Measurements from ENCODE around the gene DACH1. TPM values are rescaled to one million over a fixed set of nuclear protein-coding genes. Genes with fewer than 3 reads are reported as not detected.

The DACH1 gene
- total RNA-seq, 2 experiments from 2014 or later = not detected

DNA sequence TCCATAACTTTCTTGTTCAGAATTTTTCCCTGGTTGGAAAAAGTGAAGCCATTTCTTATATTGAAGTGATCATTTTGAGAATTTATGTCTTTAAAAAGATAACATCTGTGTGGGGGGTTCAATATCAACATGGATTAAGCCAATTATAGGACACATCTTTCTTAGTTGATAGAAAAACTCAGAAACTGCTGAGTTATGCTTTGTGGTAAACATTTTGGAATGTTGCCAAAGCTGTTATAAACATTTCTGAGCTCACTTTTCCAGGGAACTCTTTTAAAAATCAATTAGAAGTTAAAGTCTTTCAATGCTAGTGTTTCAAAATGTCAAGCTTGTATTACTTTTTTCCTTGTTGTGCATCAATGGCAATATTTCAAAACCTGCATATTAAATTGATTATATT is 248.8 kb downstream of the DACH1 start:
- intact Hi-C loops (cut with micrococcal nuclease) = no loop called here

DNA sequence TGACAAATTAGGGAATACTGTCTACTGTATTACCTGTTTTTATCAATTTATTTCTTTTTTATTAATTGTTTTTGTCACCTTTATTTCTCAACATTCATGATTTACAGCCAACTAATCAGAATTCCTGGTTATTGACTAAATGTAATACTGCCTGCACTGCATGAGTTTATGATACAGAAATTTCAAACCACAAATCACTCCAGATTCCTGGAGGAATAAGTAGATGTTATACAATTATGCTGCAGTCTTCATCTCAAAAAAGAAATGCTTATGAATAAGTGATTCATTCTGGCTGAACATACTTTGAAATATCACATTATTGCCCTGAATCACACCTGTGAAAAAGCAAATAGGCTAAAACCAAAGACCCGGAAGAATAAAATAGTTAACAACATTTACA is 249.7 kb downstream of the DACH1 start:
- no peaks in the 10 kb centered on the region for H3K27me3 Mint-ChIP-seq
- no peaks in the 10 kb centered on the region for H3K36me3 Mint-ChIP-seq
- H3K4me1 Mint-ChIP-seq (ENCODE audit: low read depth) = no peaks in the 10 kb centered on the region
- intact Hi-C loops (cut with micrococcal nuclease) = no loop called here
- H3K27ac Mint-ChIP-seq = no peak overlapping the region
- DNase-seq = no peak
- H3K9me3 Mint-ChIP-seq = no peaks in the 10 kb centered on the region
- no peak overlapping the region for H3K4me3 Mint-ChIP-seq
- ChIA-PET POLR2A (no interaction called here), CTCF (no interaction called here)

More for the DNA sequence above, 248.8 kb downstream of the DACH1 start:
- ChIA-PET POLR2A (no interaction called here), CTCF (no interaction called here)
- no peaks in the 10 kb centered on the region for H3K27me3 Mint-ChIP-seq
- no peak overlapping the region for H3K27ac Mint-ChIP-seq
- H3K9me3 Mint-ChIP-seq = no peaks in the 10 kb centered on the region
- no peaks in the 10 kb centered on the region for H3K36me3 Mint-ChIP-seq
- no peaks in the 10 kb centered on the region for H3K4me1 Mint-ChIP-seq (ENCODE audit: low read depth)
- no peak for DNase-seq
- H3K4me3 Mint-ChIP-seq = no peak overlapping the region

DNA sequence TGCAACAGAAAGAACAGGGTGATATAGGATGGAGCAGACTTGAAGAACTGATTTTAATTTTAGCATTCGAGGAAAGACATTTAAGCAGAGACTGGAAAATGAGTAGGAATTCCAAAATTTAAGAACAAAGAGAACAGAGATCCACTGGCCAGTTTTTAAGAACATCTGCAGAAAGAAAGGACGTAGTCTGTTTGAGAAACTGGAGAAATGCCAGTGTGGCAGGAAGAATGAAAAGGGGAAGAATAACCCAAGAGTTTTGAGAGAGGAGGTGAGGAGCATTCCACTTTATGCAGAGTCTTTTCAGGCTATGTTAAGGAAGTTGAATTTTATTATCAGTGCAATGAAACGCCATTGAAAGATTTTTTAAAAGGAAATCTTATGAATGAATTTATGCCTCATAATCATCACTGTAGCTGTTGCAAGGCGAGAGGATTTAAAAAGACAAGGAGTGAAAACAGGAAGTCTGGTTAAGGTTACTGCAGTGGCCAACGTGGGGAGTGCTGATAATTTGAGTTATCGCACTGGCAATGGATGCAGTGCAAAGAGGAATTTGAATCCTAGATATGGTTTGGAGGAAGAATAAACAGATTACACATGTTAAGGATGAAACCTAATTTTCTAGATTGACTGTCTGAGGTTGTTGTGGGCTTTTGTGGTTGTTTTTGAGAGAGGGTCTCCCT is 253.8 kb downstream of the DACH1 start:
- no peaks in the 10 kb centered on the region for H3K4me1 Mint-ChIP-seq (ENCODE audit: low read depth)
- ChIA-PET CTCF (no interaction called here), POLR2A (no interaction called here)
- no peak overlapping the region for H3K4me3 Mint-ChIP-seq
- intact Hi-C loops (cut with micrococcal nuclease) = no loop called here
- H3K27ac Mint-ChIP-seq = no peak overlapping the region
- H3K36me3 Mint-ChIP-seq = no peaks in the 10 kb centered on the region
- no peak for DNase-seq
- H3K9me3 Mint-ChIP-seq = no peaks in the 10 kb centered on the region
- H3K27me3 Mint-ChIP-seq = no peaks in the 10 kb centered on the region

DNA sequence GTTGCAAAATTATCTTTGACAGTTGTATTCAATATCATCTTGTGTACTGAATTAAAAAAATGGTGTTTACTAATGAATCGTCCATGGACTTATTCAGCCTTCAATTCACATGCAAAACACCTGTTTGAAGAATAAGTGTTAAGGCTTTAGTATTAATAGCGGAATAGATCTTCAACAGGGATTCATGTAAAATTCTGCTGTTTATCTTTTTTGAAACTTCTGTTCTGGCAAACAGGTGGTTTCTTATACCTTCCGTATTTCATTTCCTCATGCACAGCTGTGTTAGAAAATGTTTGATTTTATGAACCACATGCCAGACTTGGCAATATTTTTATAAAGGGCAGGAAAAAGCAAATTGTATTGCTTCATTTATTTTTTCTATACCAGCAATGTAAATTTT is 255.7 kb downstream of the DACH1 start:
- H3K4me1 Mint-ChIP-seq (ENCODE audit: low read depth) = no peaks in the 10 kb centered on the region
- no peak for DNase-seq
- ChIA-PET CTCF (no interaction called here), POLR2A (no interaction called here)
- H3K36me3 Mint-ChIP-seq = no peaks in the 10 kb centered on the region
- no peaks in the 10 kb centered on the region for H3K27me3 Mint-ChIP-seq
- intact Hi-C loops (cut with micrococcal nuclease) = no loop called here
- no peak overlapping the region for H3K27ac Mint-ChIP-seq
- H3K4me3 Mint-ChIP-seq = no peak overlapping the region
- H3K9me3 Mint-ChIP-seq = no peaks in the 10 kb centered on the region

DNA sequence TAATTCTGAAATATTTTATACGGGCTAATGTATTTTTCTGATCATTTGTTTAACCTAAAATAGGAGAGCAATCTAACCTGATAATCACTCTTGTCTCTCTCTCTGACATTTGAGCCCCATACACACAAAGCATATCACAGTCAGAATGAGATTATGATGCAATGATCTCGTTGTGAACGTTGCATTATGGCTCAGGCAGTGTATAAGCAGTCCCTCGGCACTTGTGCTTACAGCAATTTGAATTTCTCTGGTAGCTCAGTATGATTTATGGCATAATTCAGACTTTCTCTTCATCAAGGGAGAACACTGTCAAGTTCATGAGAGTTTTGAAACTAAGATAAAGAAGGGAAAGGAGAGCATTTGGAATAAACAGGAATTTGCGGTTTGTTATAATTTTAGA is 256.1 kb downstream of the DACH1 start:
- no peak overlapping the region for H3K27ac Mint-ChIP-seq
- no peaks in the 10 kb centered on the region for H3K9me3 Mint-ChIP-seq
- DNase-seq = no peak
- POLR2A ChIA-PET = no interaction called here
- H3K4me3 Mint-ChIP-seq = no peak overlapping the region
- H3K36me3 Mint-ChIP-seq = no peaks in the 10 kb centered on the region
- H3K4me1 Mint-ChIP-seq (ENCODE audit: low read depth) = no peaks in the 10 kb centered on the region
- H3K27me3 Mint-ChIP-seq = no peaks in the 10 kb centered on the region
- intact Hi-C loops (cut with micrococcal nuclease) = no loop called here
- CTCF ChIA-PET = no interaction called here

DNA sequence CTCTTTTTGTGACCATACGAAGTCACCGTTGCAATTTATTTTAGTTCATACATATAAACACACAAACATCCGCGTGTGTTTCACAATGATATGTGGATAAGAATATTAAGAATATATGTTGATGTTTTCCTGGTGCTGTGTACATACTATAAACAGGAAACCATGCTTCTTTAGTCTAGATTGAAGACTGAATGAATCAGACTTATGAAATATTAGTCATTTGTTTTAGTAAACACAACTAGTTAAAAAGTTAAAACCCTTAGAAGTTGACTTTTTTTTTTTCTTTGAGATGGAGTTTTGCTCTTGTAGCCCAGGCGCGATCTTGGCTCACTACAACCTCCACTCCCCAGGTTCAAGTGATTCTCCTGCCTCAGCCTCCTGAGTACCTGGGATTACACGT is 257.7 kb downstream of the DACH1 start:
- no peak overlapping the region for H3K27ac Mint-ChIP-seq
- H3K27me3 Mint-ChIP-seq = no peaks in the 10 kb centered on the region
- no peaks in the 10 kb centered on the region for H3K36me3 Mint-ChIP-seq
- H3K4me1 Mint-ChIP-seq (ENCODE audit: low read depth) = no peaks in the 10 kb centered on the region
- POLR2A ChIA-PET = no interaction called here
- no peaks in the 10 kb centered on the region for H3K9me3 Mint-ChIP-seq
- no peak overlapping the region for H3K4me3 Mint-ChIP-seq
- CTCF ChIA-PET = no interaction called here
- DNase-seq = no peak
- intact Hi-C loops (cut with micrococcal nuclease) = no loop called here

DNA sequence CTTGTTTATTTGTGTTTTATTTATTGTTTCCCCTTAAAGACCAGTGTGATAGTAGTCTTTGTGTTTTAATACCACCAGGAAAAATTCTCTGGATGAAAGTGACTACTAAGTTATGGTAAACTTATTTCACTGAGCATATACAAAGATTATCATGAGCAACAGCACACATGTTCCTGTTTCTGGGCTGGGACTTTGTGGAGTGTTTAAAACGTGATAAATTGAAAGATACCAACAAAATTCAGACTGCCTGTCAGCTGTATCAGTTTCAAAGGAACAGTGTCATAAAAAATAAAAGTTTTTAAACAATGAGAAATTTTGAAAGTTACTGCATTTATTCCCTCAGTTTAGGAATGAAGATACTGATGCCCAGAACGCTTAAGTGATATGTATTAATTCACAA is 259.4 kb downstream of the DACH1 start:
- H3K36me3 Mint-ChIP-seq = no peaks in the 10 kb centered on the region
- POLR2A ChIA-PET = no interaction called here
- intact Hi-C loops (cut with micrococcal nuclease) = no loop called here
- H3K27me3 Mint-ChIP-seq = no peaks in the 10 kb centered on the region
- DNase-seq = no peak
- H3K27ac Mint-ChIP-seq = no peak overlapping the region
- CTCF ChIA-PET = no interaction called here
- H3K9me3 Mint-ChIP-seq = no peaks in the 10 kb centered on the region
- H3K4me1 Mint-ChIP-seq (ENCODE audit: low read depth) = no peaks in the 10 kb centered on the region
- no peak overlapping the region for H3K4me3 Mint-ChIP-seq

DNA sequence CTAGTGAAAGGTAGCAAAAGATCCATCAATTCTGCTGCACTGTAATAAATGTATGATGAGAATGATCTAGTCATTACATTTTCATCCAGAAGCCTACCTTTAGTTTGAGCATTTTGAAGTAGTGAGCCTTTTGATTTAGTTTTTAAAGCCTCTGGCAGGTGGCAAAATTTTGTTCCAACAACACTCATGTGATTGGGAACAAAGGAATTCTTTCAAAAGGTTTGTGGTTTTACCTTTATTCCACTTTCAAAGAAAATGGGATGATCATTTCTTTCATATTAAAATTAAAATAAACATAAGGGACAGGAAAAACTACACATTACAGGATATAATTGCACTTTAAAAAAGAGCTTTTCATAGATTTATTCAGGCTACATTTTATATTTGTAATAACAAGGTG is 260.2 kb downstream of the DACH1 start:
- no peak overlapping the region for H3K27ac Mint-ChIP-seq
- H3K4me3 Mint-ChIP-seq = no peak overlapping the region
- ChIA-PET CTCF (no interaction called here), POLR2A (no interaction called here)
- intact Hi-C loops (cut with micrococcal nuclease) = no loop called here
- no peaks in the 10 kb centered on the region for H3K36me3 Mint-ChIP-seq
- no peak for DNase-seq
- H3K27me3 Mint-ChIP-seq = no peaks in the 10 kb centered on the region
- no peaks in the 10 kb centered on the region for H3K4me1 Mint-ChIP-seq (ENCODE audit: low read depth)
- no peaks in the 10 kb centered on the region for H3K9me3 Mint-ChIP-seq

DNA sequence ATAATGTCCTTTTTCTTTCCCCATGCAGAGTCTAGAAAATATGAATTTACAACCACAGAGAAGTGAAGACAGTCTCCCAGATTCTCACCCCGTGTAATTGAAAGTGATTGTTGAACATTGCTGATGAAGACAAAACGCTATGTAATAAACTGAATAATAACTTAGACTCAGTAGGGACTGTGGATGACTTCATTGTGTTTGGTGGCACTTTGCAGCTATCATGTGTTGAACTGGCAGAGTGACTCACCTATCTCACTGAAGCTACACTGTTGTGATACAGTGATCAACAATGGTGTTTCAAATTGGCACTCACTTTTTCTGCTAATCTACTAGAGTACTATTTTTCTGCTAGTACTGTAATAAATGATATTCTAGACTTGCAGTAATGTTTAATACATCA is 261.3 kb downstream of the DACH1 start:
- CTCF ChIA-PET = no interaction called here
- intact Hi-C loops (cut with micrococcal nuclease) = no loop called here
- POLR2A ChIA-PET = no interaction called here

DNA sequence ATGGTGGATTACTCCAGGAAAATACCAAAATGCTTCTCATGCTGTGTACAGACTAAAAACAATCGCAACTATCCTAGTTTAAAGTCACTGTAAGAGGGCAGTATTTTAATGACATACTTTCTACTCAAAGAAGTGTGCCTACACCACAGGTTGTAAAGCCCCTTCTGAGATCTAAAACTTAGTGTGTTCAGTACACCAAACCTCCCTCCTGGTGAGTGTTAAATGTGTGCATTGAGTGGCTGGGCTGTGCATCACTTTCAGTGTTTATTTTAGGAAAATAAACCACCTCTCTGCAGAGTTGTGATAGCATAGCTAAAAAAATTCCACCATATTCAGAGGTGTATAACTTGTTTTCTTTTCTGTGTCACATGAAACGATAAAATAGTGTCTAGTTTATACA is 263.7 kb downstream of the DACH1 start:
- POLR2A ChIA-PET = no interaction called here
- Mint-ChIP-seq H3K27me3 (no peaks in the 10 kb centered on the region), H3K4me3 (no peak overlapping the region), H3K4me1 (ENCODE audit: low read depth) (no peaks in the 10 kb centered on the region), H3K9me3 (no peaks in the 10 kb centered on the region), H3K36me3 (no peaks in the 10 kb centered on the region), H3K27ac (no peak overlapping the region)
- CTCF ChIA-PET = no interaction called here
- intact Hi-C loops (cut with micrococcal nuclease) = no loop called here
- no peak for DNase-seq

More for the DNA sequence above, 261.3 kb downstream of the DACH1 start:
- Mint-ChIP-seq H3K27me3 (no peaks in the 10 kb centered on the region), H3K27ac (no peak overlapping the region), H3K4me1 (ENCODE audit: low read depth) (no peaks in the 10 kb centered on the region), H3K36me3 (no peaks in the 10 kb centered on the region), H3K4me3 (no peak overlapping the region), H3K9me3 (no peaks in the 10 kb centered on the region)
- no peak for DNase-seq

DNA sequence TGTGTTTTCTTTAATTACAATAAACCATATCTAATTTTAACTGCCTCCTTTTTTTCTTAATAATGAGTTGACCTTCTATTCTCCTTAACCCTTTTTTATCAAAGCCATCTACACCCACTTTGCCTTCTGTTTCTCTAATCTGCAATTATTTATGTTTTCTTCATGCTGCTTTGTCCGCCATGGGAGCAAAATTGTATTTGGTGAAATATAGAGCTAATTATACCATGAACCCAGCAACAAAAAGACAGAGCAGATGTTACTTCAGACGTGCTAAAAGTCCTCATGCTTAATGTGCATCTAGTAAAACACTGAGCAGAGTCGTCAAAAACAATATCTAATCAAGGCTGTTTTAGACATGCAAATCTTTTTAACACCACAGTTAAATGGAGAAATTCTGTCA is 264.7 kb downstream of the DACH1 start:
- no peaks in the 10 kb centered on the region for H3K27me3 Mint-ChIP-seq
- intact Hi-C loops (cut with micrococcal nuclease) = no loop called here
- H3K4me3 Mint-ChIP-seq = no peak overlapping the region
- H3K27ac Mint-ChIP-seq = no peak overlapping the region
- no peaks in the 10 kb centered on the region for H3K4me1 Mint-ChIP-seq (ENCODE audit: low read depth)
- H3K36me3 Mint-ChIP-seq = no peaks in the 10 kb centered on the region
- CTCF ChIA-PET = no interaction called here
- H3K9me3 Mint-ChIP-seq = no peaks in the 10 kb centered on the region
- DNase-seq = no peak
- POLR2A ChIA-PET = no interaction called here

DNA sequence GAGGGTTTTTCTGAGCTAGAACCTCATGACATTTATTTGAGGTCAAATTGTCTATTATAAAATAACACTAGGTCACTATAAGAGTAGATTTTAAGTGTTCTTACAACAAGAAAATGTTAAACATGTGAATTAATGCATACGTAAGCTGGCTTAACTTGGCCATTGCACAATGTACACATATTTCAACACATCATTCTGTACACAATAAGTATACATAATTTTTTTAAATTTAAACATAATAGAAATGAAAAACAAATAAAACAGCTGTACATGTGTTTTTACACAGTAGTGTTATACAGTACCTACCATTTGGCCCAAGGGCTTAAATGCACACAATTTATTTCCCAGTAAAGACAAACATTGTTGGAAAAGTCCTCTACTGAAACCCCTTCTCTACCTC is 269.9 kb downstream of the DACH1 start:
- ChIA-PET CTCF (no interaction called here), POLR2A (no interaction called here)
- no peaks in the 10 kb centered on the region for H3K36me3 Mint-ChIP-seq
- no peak overlapping the region for H3K4me3 Mint-ChIP-seq
- H3K4me1 Mint-ChIP-seq (ENCODE audit: low read depth) = no peaks in the 10 kb centered on the region
- no peaks in the 10 kb centered on the region for H3K9me3 Mint-ChIP-seq
- no peak for DNase-seq
- H3K27me3 Mint-ChIP-seq = no peaks in the 10 kb centered on the region
- H3K27ac Mint-ChIP-seq = no peak overlapping the region
- intact Hi-C loops (cut with micrococcal nuclease) = no loop called here

DNA sequence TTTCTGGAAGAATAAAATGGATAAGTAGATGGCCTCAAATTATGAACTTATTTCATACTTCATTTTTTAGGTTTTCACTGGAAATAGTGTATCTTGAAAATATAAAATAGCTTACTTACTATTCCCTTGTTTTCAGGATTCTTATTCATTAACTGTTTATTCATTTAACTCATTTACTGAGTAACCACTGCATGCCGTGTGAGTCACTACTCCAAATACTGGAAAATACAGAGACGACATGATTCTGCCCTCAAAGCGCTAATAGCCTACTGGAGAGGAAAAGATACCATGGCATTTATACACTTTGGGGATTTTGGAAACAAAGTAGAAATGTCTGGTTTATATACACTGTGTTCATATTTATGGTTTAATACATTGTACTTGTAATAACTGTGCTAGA is 270.9 kb downstream of the DACH1 start:
- ChIA-PET POLR2A (no interaction called here), CTCF (no interaction called here)
- no peaks in the 10 kb centered on the region for H3K36me3 Mint-ChIP-seq
- no peak overlapping the region for H3K27ac Mint-ChIP-seq
- intact Hi-C loops (cut with micrococcal nuclease) = no loop called here
- H3K27me3 Mint-ChIP-seq = no peaks in the 10 kb centered on the region
- no peaks in the 10 kb centered on the region for H3K4me1 Mint-ChIP-seq (ENCODE audit: low read depth)
- H3K9me3 Mint-ChIP-seq = no peaks in the 10 kb centered on the region
- H3K4me3 Mint-ChIP-seq = no peak overlapping the region
- DNase-seq = no peak

DNA sequence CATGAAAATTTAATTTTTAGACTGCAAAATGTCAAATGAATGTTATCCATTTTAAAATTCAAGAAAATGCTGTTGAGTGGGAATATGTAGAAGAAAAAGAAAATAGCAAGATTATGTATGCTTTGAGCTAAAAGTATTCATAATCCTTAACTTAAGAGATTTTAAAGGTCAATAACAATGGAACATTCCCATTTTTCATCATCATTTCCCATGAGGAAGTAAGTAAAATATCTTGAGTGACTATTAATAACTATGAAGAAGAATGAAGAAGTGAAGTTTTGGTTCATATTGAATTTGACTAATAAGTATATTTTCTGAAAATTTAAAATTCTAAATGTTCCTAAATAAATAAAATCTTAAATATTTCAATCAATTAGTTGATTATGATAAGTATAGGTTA is 273.4 kb downstream of the DACH1 start:
- DNase-seq = no peak
- H3K9me3 Mint-ChIP-seq = no peaks in the 10 kb centered on the region
- H3K4me1 Mint-ChIP-seq (ENCODE audit: low read depth) = no peaks in the 10 kb centered on the region
- CTCF ChIA-PET = no interaction called here
- H3K27ac Mint-ChIP-seq = no peak overlapping the region
- no peaks in the 10 kb centered on the region for H3K27me3 Mint-ChIP-seq
- no peaks in the 10 kb centered on the region for H3K36me3 Mint-ChIP-seq
- intact Hi-C loops (cut with micrococcal nuclease) = no loop called here
- no peak overlapping the region for H3K4me3 Mint-ChIP-seq
- POLR2A ChIA-PET = no interaction called here
